CD14-positive monocyte (primary cell): ENCODE data around the gene METTL22. TPM values are rescaled to one million over a fixed set of nuclear protein-coding genes. Genes with fewer than 3 reads are reported as not detected.
A peak's percentile ranks its signal among the peaks of the same experiment; 100 is the strongest.

Experiments used
- DNase-seq, 3 donors: peaks; one replicate each; pipeline ENCODE4 v3.0.0-alpha.2; 2011 to 2022
- H2AFZ ChIP-seq: 2 replicates; pipeline ENCODE4 v1.6.0; 2012; ENCODE audit warnings: mild to moderate bottlenecking, low read depth, low read length, inconsistent platforms; ENCODE audit not compliant: insufficient read depth, poor library complexity, severe bottlenecking
- H3K27ac ChIP-seq, 2 donors: 1 replicate in 1 of 2; 2 replicates in 1 of 2; pipeline ENCODE4 v1.5.1; 2012 to 2013; ENCODE audit warnings: low read length in 2 of 2, control low read depth in 1 of 2, inconsistent platforms in 1 of 2, low read depth in 1 of 2, mild to moderate bottlenecking in 1 of 2
- H3K27me3 ChIP-seq, 2 donors: one replicate each; pipeline versions ENCODE4 v1.6.0 to v1.6.1; 2011 to 2013; ENCODE audit warnings: low read length in 2 of 2; ENCODE audit not compliant: control insufficient read depth in 2 of 2, insufficient read depth in 2 of 2
- H3K36me3 ChIP-seq, 2 donors: replicated peaks in 1 of 2; 1 replicate in 1 of 2; 2 replicates in 1 of 2; pipeline versions ENCODE4 v1.5.1 to v1.6.1; 2012 to 2013; ENCODE audit warnings: low read length in 2 of 2, control low read depth in 1 of 2, inconsistent platforms in 1 of 2, mild to moderate bottlenecking in 1 of 2; ENCODE audit not compliant: insufficient read depth in 2 of 2, control insufficient read depth in 1 of 2
- H3K4me1 ChIP-seq, 2 donors: 1 replicate in 1 of 2; 2 replicates in 1 of 2; pipeline versions ENCODE4 v1.5.1 to v1.6.1; 2012 to 2013; ENCODE audit warnings: low read length in 2 of 2, control low read depth in 1 of 2, inconsistent platforms in 1 of 2, mild to moderate bottlenecking in 1 of 2, moderate library complexity in 1 of 2; ENCODE audit not compliant: insufficient read depth in 2 of 2, control insufficient read depth in 1 of 2
- H3K4me2 ChIP-seq: replicated peaks from 2 replicates; pipeline ENCODE3; 2012; ENCODE audit warnings: low read length, moderate library complexity, mild to moderate bottlenecking; ENCODE audit not compliant: poor library complexity, severe bottlenecking; ENCODE audit errors: extremely low read depth
- H3K4me3 ChIP-seq, 3 experiments: fragments of 200-600 bp in 1 of 3; sonication (generic) in 1 of 3; replicated peaks in 1 of 3; 1 replicate in 2 of 3; 2 replicates in 1 of 3; pipeline ENCODE4 v1.5.1; 2011 to 2013; ENCODE audit warnings: low read length in 3 of 3, mild to moderate bottlenecking in 3 of 3, control low read depth in 2 of 3, low read depth in 2 of 3, inconsistent platforms in 1 of 3, moderate library complexity in 1 of 3
- H3K79me2 ChIP-seq: 2 replicates; pipeline ENCODE4 v1.6.0; 2012; ENCODE audit warnings: mild to moderate bottlenecking, control low read depth, inconsistent platforms, low read length, moderate library complexity; ENCODE audit not compliant: insufficient read depth
- H3K9ac ChIP-seq: 2 replicates; pipeline ENCODE4 v1.6.0; 2017; ENCODE audit warnings: low read length, mild to moderate bottlenecking; ENCODE audit not compliant: insufficient read depth, poor library complexity, severe bottlenecking
- H3K9me3 ChIP-seq, 2 donors: replicated peaks in 1 of 2; 1 replicate in 1 of 2; 2 replicates in 1 of 2; pipeline versions ENCODE4 v1.5.1 to v1.6.1; 2012 to 2013; ENCODE audit warnings: low read length in 2 of 2, control low read depth in 1 of 2; ENCODE audit not compliant: control insufficient read depth in 1 of 2, insufficient read depth in 1 of 2
- H4K20me1 ChIP-seq: 2 replicates; pipeline ENCODE4 v1.6.0; 2012; ENCODE audit warnings: mild to moderate bottlenecking, low read length, control low read depth, moderate library complexity; ENCODE audit not compliant: insufficient read depth
- H3K27ac Mint-ChIP-seq, 7 donors: one replicate each; pipeline ENCODE4 v1.8.0; 2020; ENCODE audit warnings: mild to moderate bottlenecking in 7 of 7, mixed read lengths in 7 of 7, moderate library complexity in 6 of 7, inconsistent platforms in 2 of 7
- H3K27me3 Mint-ChIP-seq, 3 donors: one replicate each; pipeline ENCODE4 v1.8.0; 2021 to 2022; ENCODE audit warnings: low read depth in 3 of 3, mild to moderate bottlenecking in 3 of 3, mixed read lengths in 3 of 3, moderate library complexity in 3 of 3, inconsistent platforms in 1 of 3
- H3K36me3 Mint-ChIP-seq, 2 donors: one replicate each; pipeline ENCODE4 v1.8.0; 2020; ENCODE audit warnings: mixed read lengths in 2 of 2, inconsistent platforms in 1 of 2, mild to moderate bottlenecking in 1 of 2
- H3K4me1 Mint-ChIP-seq: one replicate; pipeline ENCODE4 v1.8.0; 2020; ENCODE audit warnings: mild to moderate bottlenecking, mixed read lengths
- H3K4me3 Mint-ChIP-seq, 2 donors: one replicate each; pipeline ENCODE4 v1.8.0; 2020; ENCODE audit warnings: mild to moderate bottlenecking in 2 of 2, mixed read lengths in 2 of 2, moderate library complexity in 1 of 2
- H3K9me3 Mint-ChIP-seq, 7 donors: one replicate each; pipeline ENCODE4 v1.8.0; 2020 to 2022; ENCODE audit warnings: mixed read lengths in 7 of 7, mild to moderate bottlenecking in 6 of 7, moderate library complexity in 6 of 7, inconsistent platforms in 2 of 7
- CTCF ChIP-seq: fragments of 200-600 bp; IDR thresholded peaks from one replicate; pipeline ENCODE4 v1.8.0; 2022; ENCODE audit warnings: antibody characterized with exemption, mild to moderate bottlenecking
- WGBS: methylation state at CpG from one replicate; pipeline ENCODE4 v1.1.5; 2013; ENCODE audit warnings: missing lambda C conversion rate; ENCODE audit not compliant: insufficient coverage; 5-methylcytosine and 5-hydroxymethylcytosine counted together
- intact Hi-C, 2 donors: fragments of 100-400 bp; cut with micrococcal nuclease; formaldehyde crosslinking; loops; one replicate each; pipeline versions ENCODE4 v1.15.0 to v1.15.1; 2023
- polyA plus RNA-seq, 3 donors: library from polyadenylated mRNA; depleted of rRNA in 1 of 3; unstranded in 2 of 3; stranded (reverse) in 1 of 3; fragments of 300-500 nt in 2 of 3; fragments of >200 nt in 1 of 3; fragmentation: Illumina TruSeq in 2 of 3; gene quantifications; 1 replicate in 2 of 3; 2 replicates in 1 of 3; pipeline ENCODE4 v1.2.3, GENCODE V29; 2012 to 2021

METTL22 gene
- polyA plus RNA-seq, 3 donors = 36.0 to 44.0 (median 38.9) TPM

- peaks cover 19 to 21% of the 10 kb centered on the region in 2 donors for H3K27me3 ChIP-seq
- WGBS = 82% methylated on average over 3 of the region's 9 CpGs
- no peak overlapping the region for H3K4me2 ChIP-seq
- no peaks in the 10 kb centered on the region for H3K36me3 ChIP-seq
- intact Hi-C loops = loop anchor here in 1 of 2 donors (2.0 kb wide), 1 partner anchor 40 kb away; no protein-coding TSS in a partner anchor
- Mint-ChIP-seq H3K27ac (peak overlapping the region in 1 of 7 donors; percentile 2), H3K36me3 (no peaks in the 10 kb centered on the region), H3K4me1 (no peaks in the 10 kb centered on the region), H3K4me3 (no peak overlapping the region), H3K9me3 (no peaks in the 10 kb centered on the region), H3K27me3 (peaks cover 35 to 64% (median 43%) of the 10 kb centered on the region in 3 donors)
- H3K79me2 ChIP-seq = no peaks in the 10 kb centered on the region
- peak in 1 of 3 donors; percentile 25 for DNase-seq
- no peak overlapping the region for H3K4me3 ChIP-seq
- no peaks in the 10 kb centered on the region for H4K20me1 ChIP-seq
- TF ChIP-seq CTCF = no peak
- no peak overlapping the region for H2AFZ ChIP-seq
- H3K9me3 ChIP-seq = no peaks in the 10 kb centered on the region
- no peak overlapping the region for H3K27ac ChIP-seq
- no peaks in the 10 kb centered on the region for H3K4me1 ChIP-seq
- no peak overlapping the region for H3K9ac ChIP-seq
These were observed 7.0 kb upstream of the METTL22 start for GRCh38 chr16:8614435-8615029.

- Mint-ChIP-seq H3K27me3 (peaks cover 32 to 45% (median 36%) of the 10 kb centered on the region in 3 donors), H3K27ac (no peak overlapping the region), H3K9me3 (peaks cover 0 to 3% (median 0%) of the 10 kb centered on the region in 7 donors), H3K36me3 (peaks cover 8 to 11% of the 10 kb centered on the region in 2 donors), H3K4me3 (no peak overlapping the region), H3K4me1 (peaks cover 23% of the 10 kb centered on the region)
- peaks cover 12 to 13% of the 10 kb centered on the region in 2 donors for H3K4me1 ChIP-seq
- H3K36me3 ChIP-seq = peaks cover 0 to 11% of the 10 kb centered on the region in 2 donors
- no peak overlapping the region for H3K4me3 ChIP-seq
- no peak for DNase-seq
- TF ChIP-seq CTCF = no peak
- intact Hi-C loops = no loop called here
- no peak overlapping the region for H3K4me2 ChIP-seq
- H3K27me3 ChIP-seq = peaks cover 14 to 19% of the 10 kb centered on the region in 2 donors
- no peaks in the 10 kb centered on the region for H3K9me3 ChIP-seq
- WGBS = no CpG with 5 or more reads among the region's 5 CpGs
- H2AFZ ChIP-seq = peak overlapping the region; percentile 49
- no peak overlapping the region for H3K9ac ChIP-seq
- no peaks in the 10 kb centered on the region for H4K20me1 ChIP-seq
- no peak overlapping the region for H3K27ac ChIP-seq
- H3K79me2 ChIP-seq = peaks cover 34% of the 10 kb centered on the region
These were observed 1.7 kb upstream of the METTL22 start for GRCh38 chr16:8619671-8620370.
